HCT116 (cell line): ENCODE measurements around the gene HES2. TPM values are rescaled to one million over a fixed set of nuclear protein-coding genes. Genes with fewer than 3 reads are reported as not detected.

Experiments
- ATAC-seq: fragments of 200-7000 bp; cut with Tn5 transposase; 2 replicates; pipeline ENCODE4 v1.9.1; 2020; ENCODE audit warnings: mild to moderate bottlenecking, moderate library complexity
- BruUV-seq: library from RNA; stranded (reverse); fragments of 400-500 nt; replicated peaks from 2 replicates; lab custom pipeline; 2021; lab: Mats Ljungman, UMichigan
- CTCF ChIA-PET: fragments of 300-600 bp; sonication (Branson Sonifier 250); formaldehyde crosslinking; loops from one replicate; lab custom pipeline; 2021; ENCODE audit warnings: antibody characterized with exemption; lab: Charles Lee
- POLR2A ChIA-PET: fragments of 300-600, 350-600 bp; sonication (Branson Sonifier 250); formaldehyde crosslinking; loops from one replicate; lab custom pipeline; 2021; ENCODE audit warnings: antibody characterized with exemption; lab: Charles Lee
- RAD21 ChIA-PET, 2 experiments: fragments of 300-600 bp; sonication (Branson Sonifier 250); formaldehyde crosslinking; loops; one replicate each; lab custom pipeline; 2023; ENCODE audit warnings: low total read pairs in 2 of 2; ENCODE audit not compliant: uncharacterized antibody in 2 of 2, unreplicated experiment in 2 of 2, low non-redundant PET in 1 of 2; lab: Charles Lee
- DNase-seq: peaks from one replicate; pipeline ENCODE4 v3.0.0-alpha.2; 2010; ENCODE audit warnings: low read depth, low spot score
- H2AFZ ChIP-seq: fragments of 200-600 bp; shearing (Covaris generic), sonication (generic); 2 replicates; pipeline ENCODE4 v1.6.1; 2017; ENCODE audit warnings: low read depth, mixed run types, mixed read lengths, antibody characterized with exemption, low read length; ENCODE audit not compliant: poor library complexity, severe bottlenecking
- H3K27ac ChIP-seq: 2 replicates; pipeline ENCODE4 v1.5.1; 2012; ENCODE audit warnings: low read depth, low read length
- H3K27me3 ChIP-seq: fragments of 200-600 bp; sonication (generic); 2 replicates; pipeline ENCODE4 v1.6.1; 2016; ENCODE audit warnings: mixed run types, low read length, mixed read lengths; ENCODE audit not compliant: insufficient read depth
- H3K36me3 ChIP-seq, 2 experiments: fragments of 200-500 bp in 1 of 2; fragments of 200-600 bp in 1 of 2; sonication (Bioruptor generic) in 1 of 2; sonication (generic) in 1 of 2; 2 replicates each; pipeline versions ENCODE4 v1.5.1 to v1.6.1; 2014 to 2016; ENCODE audit warnings: low read length in 2 of 2, inconsistent platforms in 1 of 2, mixed read lengths in 1 of 2, mixed run types in 1 of 2; ENCODE audit not compliant: insufficient read depth in 2 of 2, control insufficient read depth in 1 of 2
- H3K4me1 ChIP-seq, 2 experiments: fragments of 200-600 bp in 1 of 2; sonication (generic) in 1 of 2; 2 replicates each; pipeline versions ENCODE4 v1.5.1 to v1.6.1; 2012 to 2017; ENCODE audit warnings: low read length in 2 of 2, inconsistent platforms in 1 of 2, mild to moderate bottlenecking in 1 of 2, mixed read lengths in 1 of 2, mixed run types in 1 of 2, moderate library complexity in 1 of 2; ENCODE audit not compliant: insufficient read depth in 2 of 2, control insufficient read depth in 1 of 2
- H3K4me2 ChIP-seq: fragments of 200-600 bp; sonication (generic); 2 replicates; pipeline ENCODE4 v1.6.1; 2017; ENCODE audit warnings: mixed run types, low read length, mixed read lengths
- H3K4me3 ChIP-seq, 2 experiments: fragments of 200-600 bp in 1 of 2; sonication (generic) in 1 of 2; replicated peaks in 1 of 2; 2 replicates each; pipeline ENCODE4 v1.5.1; 2011 to 2016; ENCODE audit warnings: low read length in 2 of 2, control low read depth in 1 of 2, low read depth in 1 of 2, mild to moderate bottlenecking in 1 of 2, mixed read lengths in 1 of 2, mixed run types in 1 of 2
- H3K79me2 ChIP-seq: fragments of 200-600 bp; sonication (generic); 2 replicates; pipeline ENCODE4 v1.6.1; 2017; ENCODE audit warnings: mild to moderate bottlenecking, mixed run types, low read length, moderate library complexity, mixed read lengths; ENCODE audit not compliant: insufficient read depth
- H3K9ac ChIP-seq: fragments of 200-600 bp; sonication (generic); 2 replicates; pipeline ENCODE4 v1.6.1; 2016; ENCODE audit warnings: low read length, mixed read lengths
- H3K9me2 ChIP-seq: fragments of 200-600 bp; sonication (generic), shearing (Covaris generic); 2 replicates; pipeline ENCODE4 v1.6.1; 2017; ENCODE audit warnings: mixed run types, mild to moderate bottlenecking, moderate library complexity; ENCODE audit not compliant: insufficient read depth
- H3K9me3 ChIP-seq, 2 experiments: fragments of 200-500 bp in 1 of 2; fragments of 200-600 bp in 1 of 2; sonication (Bioruptor generic) in 1 of 2; sonication (generic) in 1 of 2; 2 replicates each; pipeline ENCODE4 v1.6.1; 2014 to 2017; ENCODE audit warnings: low read length in 2 of 2, mixed read lengths in 2 of 2, inconsistent platforms in 1 of 2, low read depth in 1 of 2, mild to moderate bottlenecking in 1 of 2, mixed run types in 1 of 2, moderate library complexity in 1 of 2; ENCODE audit not compliant: control insufficient read depth in 1 of 2, insufficient read depth in 1 of 2
- H4K20me1 ChIP-seq: fragments of 200-600 bp; sonication (generic), shearing (Covaris generic); 2 replicates; pipeline ENCODE4 v1.6.1; 2017; ENCODE audit warnings: mixed run types, mild to moderate bottlenecking, moderate library complexity; ENCODE audit not compliant: insufficient read depth
- ATF3 ChIP-seq: IDR thresholded peaks from 2 replicates; pipeline ENCODE4 v1.6.1; 2012
- CBX3 ChIP-seq: IDR thresholded peaks from 2 replicates; pipeline ENCODE4 v1.6.1; 2012; ENCODE audit warnings: low read depth
- CEBPB ChIP-seq: IDR thresholded peaks from 2 replicates; pipeline ENCODE4 v1.6.1; 2012; ENCODE audit warnings: low read depth
- CTCF ChIP-seq, 3 experiments: fragments of 200-600 bp in 1 of 3; sonication (generic) in 1 of 3; IDR thresholded peaks in 2 of 3; conservative IDR thresholded peaks in 1 of 3; 2 replicates each; pipeline ENCODE4 v1.5.1; 2012 to 2017; ENCODE audit warnings: low read depth in 2 of 3, low read length in 2 of 3, antibody characterized with exemption in 1 of 3, borderline replicate concordance in 1 of 3, control low read depth in 1 of 3, mild to moderate bottlenecking in 1 of 3, mixed read lengths in 1 of 3, mixed run types in 1 of 3, moderate library complexity in 1 of 3; ENCODE audit not compliant: insufficient read depth in 1 of 3
- EGR1 ChIP-seq: IDR thresholded peaks from 2 replicates; pipeline ENCODE4 v1.6.1; 2012; ENCODE audit warnings: low read depth
- EZH2 ChIP-seq: fragments of 200-600 bp; sonication (generic); IDR thresholded peaks from 2 replicates; pipeline ENCODE4 v1.6.1; 2017; ENCODE audit warnings: antibody characterized with exemption, mixed run types
- EZH2phosphoT487 ChIP-seq: fragments of 200-600 bp; IDR thresholded peaks from 2 replicates; pipeline ENCODE4 v1.6.1; 2018; ENCODE audit warnings: antibody characterized with exemption, borderline replicate concordance
- FOSL1 ChIP-seq: IDR thresholded peaks from 2 replicates; pipeline ENCODE4 v1.6.1; 2012; ENCODE audit warnings: low read depth
- JUND ChIP-seq: IDR thresholded peaks from 2 replicates; pipeline ENCODE4 v1.6.1; 2012
- MAX ChIP-seq: IDR thresholded peaks from 2 replicates; pipeline ENCODE4 v1.6.1; 2012
- POLR2A ChIP-seq: IDR thresholded peaks from 2 replicates; pipeline ENCODE4 v1.7.0; 2011; ENCODE audit warnings: borderline replicate concordance; ENCODE audit not compliant: insufficient read depth, insufficient read length; ENCODE audit errors: extremely low read depth
- POLR2AphosphoS5 ChIP-seq: IDR thresholded peaks from 2 replicates; pipeline ENCODE4 v1.6.1; 2011; ENCODE audit warnings: mild to moderate bottlenecking, low read depth, low read length, moderate library complexity
- RAD21 ChIP-seq: IDR thresholded peaks from 2 replicates; pipeline ENCODE4 v1.6.1; 2012; ENCODE audit warnings: low read depth, mild to moderate bottlenecking
- SIN3A ChIP-seq: IDR thresholded peaks from 2 replicates; pipeline ENCODE4 v1.6.1; 2012; ENCODE audit warnings: low read depth
- SP1 ChIP-seq: IDR thresholded peaks from 2 replicates; pipeline ENCODE4 v1.6.1; 2012; ENCODE audit warnings: low read depth
- SRF ChIP-seq: IDR thresholded peaks from 2 replicates; pipeline ENCODE4 v1.6.1; 2012; ENCODE audit warnings: low read depth
- TCF7L2 ChIP-seq: IDR thresholded peaks from 2 replicates; pipeline ENCODE4 v1.7.0; 2011; ENCODE audit warnings: borderline replicate concordance, inconsistent platforms; ENCODE audit not compliant: insufficient read depth, insufficient read length; ENCODE audit errors: extremely low read depth
- YY1 ChIP-seq: IDR thresholded peaks from 2 replicates; pipeline ENCODE4 v1.6.1; 2011; ENCODE audit warnings: low read length, low read depth, moderate library complexity, mild to moderate bottlenecking; ENCODE audit not compliant: insufficient replicate concordance; ENCODE audit errors: extremely low read depth
- ZFX ChIP-seq: fragments of 450-650 bp; IDR thresholded peaks from 2 replicates; pipeline ENCODE4 v1.6.1; 2017
- ZNF274 ChIP-seq: fragments of 200-500 bp; sonication (Bioruptor generic); IDR thresholded peaks from 2 replicates; pipeline ENCODE4 v1.6.1; 2014; ENCODE audit warnings: mild to moderate bottlenecking, low read depth, low read length, inconsistent platforms
- intact Hi-C: fragments of 100-400 bp; cut with micrococcal nuclease; formaldehyde crosslinking; loops from 2 replicates; pipeline ENCODE4 v1.10.0; 2022
- total RNA-seq: library from RNA; stranded (reverse); gene quantifications from one replicate; pipeline ENCODE4 v1.2.1, GENCODE V29; 2021; ENCODE audit not compliant: unreplicated experiment

Gene HES2
- total RNA-seq, 1 experiment from 2014 or later, result 8.4 TPM

GRCh38 chr1:6414443-6414844 lies 5.3 kb downstream of the HES2 start:
- H3K9me3 ChIP-seq, result no peaks in the 10 kb centered on the region
- DNase-seq, result peak; percentile 59
- H3K4me2 ChIP-seq, result peak overlapping the region; percentile 89
- BruUV-seq, result no TSS peak
- TF ChIP-seq POLR2A (no peak), MAX (no peak), SRF (no peak), CBX3 (no peak), YY1 (peak; percentile 29), TCF7L2 (no peak), ATF3 (no peak), EGR1 (no peak), SP1 (no peak), EZH2phosphoT487 (no peak), SIN3A (no peak), ZNF274 (no peak), RAD21 (no peak), CTCF (IDR thresholded peaks at IDR 0.05 in 2 of 3, conservative IDR thresholded peaks at IDR 0.05 in 1 of 3; ENCODE audit: borderline replicate concordance in 1 of 3, insufficient read depth in 1 of 3, low read depth in 2 of 3, low read length in 2 of 3) (peak in 2 of 3 experiments; percentile 81 to 84; a peak in 4 of 6 replicates), CEBPB (no peak), EZH2 (no peak), FOSL1 (no peak), POLR2AphosphoS5 (peak; percentile 38; the same call in 1 of the 2 replicates), ZFX (no peak), JUND (no peak)
- TF ChIP-seq, all 23 proteins: peak for 3
- H3K27ac ChIP-seq, result peak overlapping the region; percentile 32
- CTCF ChIA-PET, result interaction anchor here (0.7 to 2.3 kb wide), 9 partner anchors 9 to 168 kb away, joined by 3 to 28 read pairs (median 3); partner anchors contain the start of gene ACOT7
- intact Hi-C loops, result no loop called here
- H2AFZ ChIP-seq, result peak overlapping the region; percentile 84
- POLR2A ChIA-PET, result interaction anchor here (1.1 to 1.4 kb wide), 2 partner anchors 9 to 22 kb away, joined by 3 to 8 read pairs; no protein-coding TSS in a partner anchor
- H3K9me2 ChIP-seq, result no peaks in the 10 kb centered on the region
- peak overlapping the region; percentile 67 for H3K9ac ChIP-seq
- RAD21 ChIA-PET, result no interaction called here
- H3K79me2 ChIP-seq, result no peaks in the 10 kb centered on the region
- H3K4me3 ChIP-seq, result peak overlapping the region; percentile 28 to 54
- H3K36me3 ChIP-seq, result no peaks in the 10 kb centered on the region
- H4K20me1 ChIP-seq, result no peaks in the 10 kb centered on the region
- no peaks in the 10 kb centered on the region for H3K27me3 ChIP-seq
- ATAC-seq, result peak; percentile 88
- H3K4me1 ChIP-seq, result peaks cover 20 to 55% of the 10 kb centered on the region in 2 experiments
